Medulla oblongata (tissue), 1 donor: Measurements from ENCODE around the gene LMAN2.
A peak's percentile ranks its signal among the peaks of the same experiment; 100 is the strongest.

Experiments
- DNase-seq: peaks from one replicate; pipeline ENCODE4 v3.0.0-alpha.2; 2015; ENCODE audit errors: extremely low spot score

Gene LMAN2

GRCh38 chr5:177351392-177352329 is at the start of gene LMAN2:
TSS of gene LMAN2 (minus strand) at chr5:177351668. CDS start at chr5:177351647, 21 bp downstream.
- peak; percentile 98 for DNase-seq

- DNase-seq = no peak
Measured at GRCh38 chr5:177399997-177400868, 48.8 kb upstream of the LMAN2 start, which contains the start of gene PFN3. TSS of gene PFN3 (minus strand) at chr5:177400661. CDS start at chr5:177400576, 85 bp downstream.

GRCh38 chr5:177397875-177398390 is 46.5 kb upstream of the LMAN2 start:
- DNase-seq = no peak

GRCh38 chr5:177396807-177397206 is 45.3 kb upstream of the LMAN2 start:
- no peak for DNase-seq

- DNase-seq = no peak
Measured at GRCh38 chr5:177396078-177396477, 44.6 kb upstream of the LMAN2 start.

GRCh38 chr5:177393990-177394389 is 42.5 kb upstream of the LMAN2 start:
- no peak for DNase-seq

- DNase-seq = no peak
Measured at GRCh38 chr5:177393206-177393765, 41.8 kb upstream of the LMAN2 start.

- DNase-seq = no peak
Measured at GRCh38 chr5:177392765-177393164, 41.3 kb upstream of the LMAN2 start.

- DNase-seq = peak; percentile 87
Measured at GRCh38 chr5:177390363-177391300, 39.2 kb upstream of the LMAN2 start.

GRCh38 chr5:177389241-177390169 is 38.0 kb upstream of the LMAN2 start:
- DNase-seq = no peak

- DNase-seq = no peak
Measured at GRCh38 chr5:177388521-177389052, 37.1 kb upstream of the LMAN2 start.

- no peak for DNase-seq
Measured at GRCh38 chr5:177387405-177387804, 35.9 kb upstream of the LMAN2 start.

GRCh38 chr5:177386542-177386941 is 35.1 kb upstream of the LMAN2 start:
- no peak for DNase-seq

GRCh38 chr5:177385720-177386119 is 34.3 kb upstream of the LMAN2 start:
- no peak for DNase-seq

- no peak for DNase-seq
Measured at GRCh38 chr5:177384134-177384533, 32.7 kb upstream of the LMAN2 start, which contains the start of gene SLC34A1. TSS of gene SLC34A1 (plus strand) at chr5:177384434. CDS start at chr5:177385742, 1,308 bp downstream.

- no peak for DNase-seq
Measured at GRCh38 chr5:177383181-177383580, 31.7 kb upstream of the LMAN2 start.

- peak; percentile 23 for DNase-seq
Measured at GRCh38 chr5:177382423-177383029, 31.1 kb upstream of the LMAN2 start.

- DNase-seq = no peak
Measured at GRCh38 chr5:177380805-177381126, 29.3 kb upstream of the LMAN2 start.
